A549 (cell line): ENCODE measurements around the gene TMEM163.

Source experiments
- CHD4 ChIP-seq: fragments of 200-600 bp; sonication (generic); IDR thresholded peaks from 2 replicates; pipeline ENCODE4 v1.6.1; 2016; ENCODE audit warnings: antibody characterized with exemption, mild to moderate bottlenecking, borderline replicate concordance
- CTCF ChIP-seq: fragments of >200 bp; sonication (Bioruptor Twin); formaldehyde crosslinking; IDR thresholded peaks from 3 replicates; pipeline ENCODE4 v1.5.1; 2016
- EHMT2 ChIP-seq: fragments of 200-600 bp; sonication (generic); IDR thresholded peaks from 2 replicates; pipeline ENCODE4 v1.6.1; 2016; ENCODE audit warnings: antibody characterized with exemption, low read depth, mild to moderate bottlenecking, moderate library complexity
- MAX ChIP-seq: IDR thresholded peaks from 2 replicates; pipeline ENCODE4 v1.6.1; 2012
- PHF8 ChIP-seq: fragments of 200-600 bp; sonication (generic); IDR thresholded peaks from 2 replicates; pipeline ENCODE4 v1.6.1; 2016; ENCODE audit warnings: low read depth, mild to moderate bottlenecking, antibody characterized with exemption, moderate library complexity, borderline replicate concordance
- POLR2A ChIP-seq: IDR thresholded peaks from 2 replicates; pipeline ENCODE4 v1.6.1; 2012; ENCODE audit warnings: mild to moderate bottlenecking, low read length
- TP53 ChIP-seq: fragments of 250-450 bp; sonication (Bioruptor Pico); IDR thresholded peaks from 2 replicates; pipeline ENCODE4 v1.5.0; 2021; ENCODE audit warnings: mild to moderate bottlenecking, moderate library complexity

- TF ChIP-seq CTCF (no peak), POLR2A (no peak), MAX (no peak), TP53 (CRISPR knock-in tag) (no peak), CHD4 (no peak), PHF8 (no peak), EHMT2 (no peak)
These were observed 107.9 kb downstream of the TMEM163 start for GRCh38 chr2:134610871-134611270.
